Measurements from ENCODE around the gene CCDC8.

Gene CCDC8

DNA sequence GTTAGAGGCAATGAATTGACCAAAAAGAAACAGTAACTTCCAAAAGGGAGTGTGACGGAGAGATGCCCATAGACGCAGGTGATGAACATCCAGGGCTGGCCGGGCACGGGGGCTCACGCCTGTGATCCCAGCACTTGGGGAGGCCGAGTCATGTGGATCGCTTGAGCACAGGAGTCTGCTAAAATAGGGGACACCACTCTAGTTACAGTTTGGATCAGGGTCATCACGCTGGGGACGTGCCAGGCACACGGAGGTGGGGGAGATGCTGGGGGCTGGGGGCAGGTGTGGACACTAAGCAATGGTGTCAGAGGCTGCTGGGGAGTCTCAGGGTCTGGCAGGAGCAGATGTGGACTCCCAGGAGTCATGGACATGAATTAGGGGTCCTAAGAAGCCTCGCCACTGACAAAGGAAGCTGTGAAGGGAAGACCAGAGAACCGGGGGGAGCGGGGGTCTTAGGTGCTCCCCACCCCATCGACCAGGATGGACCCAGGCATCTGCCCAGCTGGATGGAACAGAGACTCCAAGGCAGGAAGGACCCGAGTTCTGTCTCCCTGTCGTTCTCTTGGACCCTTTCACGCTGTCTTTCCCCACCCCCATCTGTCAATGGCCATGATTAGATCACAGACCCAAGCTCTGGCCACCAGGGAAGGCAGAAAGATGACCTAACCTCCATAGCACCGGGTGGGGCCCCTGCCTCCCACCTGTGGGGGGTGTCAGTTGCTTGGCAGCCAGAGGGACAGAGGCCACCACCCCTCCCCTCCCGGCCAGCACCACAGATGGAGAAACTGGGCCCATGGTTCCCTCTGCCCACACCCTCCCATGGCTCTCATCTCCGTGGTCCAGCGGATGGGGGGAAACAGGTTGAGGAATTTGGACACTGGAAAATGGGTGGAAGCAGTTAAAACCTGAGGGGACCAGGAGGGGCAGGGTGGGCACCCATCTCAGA is 19.6 kb downstream of the CCDC8 start:
- TF ChIP-seq GATA2 (IDR thresholded peaks at IDR 0.05; ENCODE audit: low read depth, low read length), result no peak
- TF ChIP-seq GATA3 (IDR thresholded peaks at IDR 0.05; ENCODE audit: low read depth, low read length), result no peak

DNA sequence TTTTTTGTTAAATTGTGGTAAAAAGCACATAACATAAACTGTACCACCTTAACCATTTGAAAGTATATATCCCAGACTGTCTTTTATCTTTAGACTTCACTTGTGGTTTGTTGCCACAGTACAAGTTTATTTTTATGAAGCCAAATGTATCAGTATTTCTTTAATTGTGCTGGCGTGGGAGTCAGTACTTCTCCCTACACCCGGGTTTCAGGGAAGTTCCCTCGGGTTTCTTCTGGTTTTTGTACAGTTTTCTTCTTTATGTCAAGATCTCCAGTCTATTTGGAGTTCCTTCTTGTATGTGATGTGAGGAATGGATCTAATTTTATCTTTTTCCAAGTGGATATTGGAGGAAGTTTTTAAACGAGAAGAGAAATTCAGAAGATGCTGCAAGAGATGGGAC is 20.5 kb downstream of the CCDC8 start:
- no peak for TF ChIP-seq GATA2 (IDR thresholded peaks at IDR 0.05; ENCODE audit: low read depth, low read length)

DNA sequence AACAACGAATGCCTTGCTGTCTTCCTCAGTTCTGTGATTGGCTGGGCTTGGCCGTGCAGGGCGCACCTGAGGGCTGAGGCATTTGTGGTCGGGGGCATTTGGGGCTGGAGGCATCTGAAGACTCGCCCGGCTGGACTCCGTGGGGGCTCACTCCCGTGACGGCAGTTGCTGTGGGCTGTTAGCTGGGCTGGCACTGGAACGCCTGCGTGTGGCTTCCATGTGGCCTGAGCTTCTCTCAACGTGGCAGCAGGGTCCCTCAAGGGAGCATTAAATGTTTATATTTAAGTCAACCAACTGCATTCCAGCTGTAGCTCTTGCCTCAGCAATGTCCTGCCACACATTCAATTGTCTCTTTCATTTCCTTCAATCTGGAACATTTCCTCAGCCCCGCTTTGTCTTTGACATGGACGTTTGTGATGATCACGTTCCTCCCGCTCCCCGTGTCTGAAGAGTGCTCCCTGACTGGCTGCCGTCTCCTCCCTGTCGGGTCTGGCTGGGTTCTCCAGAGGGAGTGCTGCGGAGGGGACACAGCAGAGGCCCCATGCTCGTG is 21.0 kb downstream of the CCDC8 start:
- no peak for TF ChIP-seq GATA3 (IDR thresholded peaks at IDR 0.05; ENCODE audit: low read depth, low read length)

DNA sequence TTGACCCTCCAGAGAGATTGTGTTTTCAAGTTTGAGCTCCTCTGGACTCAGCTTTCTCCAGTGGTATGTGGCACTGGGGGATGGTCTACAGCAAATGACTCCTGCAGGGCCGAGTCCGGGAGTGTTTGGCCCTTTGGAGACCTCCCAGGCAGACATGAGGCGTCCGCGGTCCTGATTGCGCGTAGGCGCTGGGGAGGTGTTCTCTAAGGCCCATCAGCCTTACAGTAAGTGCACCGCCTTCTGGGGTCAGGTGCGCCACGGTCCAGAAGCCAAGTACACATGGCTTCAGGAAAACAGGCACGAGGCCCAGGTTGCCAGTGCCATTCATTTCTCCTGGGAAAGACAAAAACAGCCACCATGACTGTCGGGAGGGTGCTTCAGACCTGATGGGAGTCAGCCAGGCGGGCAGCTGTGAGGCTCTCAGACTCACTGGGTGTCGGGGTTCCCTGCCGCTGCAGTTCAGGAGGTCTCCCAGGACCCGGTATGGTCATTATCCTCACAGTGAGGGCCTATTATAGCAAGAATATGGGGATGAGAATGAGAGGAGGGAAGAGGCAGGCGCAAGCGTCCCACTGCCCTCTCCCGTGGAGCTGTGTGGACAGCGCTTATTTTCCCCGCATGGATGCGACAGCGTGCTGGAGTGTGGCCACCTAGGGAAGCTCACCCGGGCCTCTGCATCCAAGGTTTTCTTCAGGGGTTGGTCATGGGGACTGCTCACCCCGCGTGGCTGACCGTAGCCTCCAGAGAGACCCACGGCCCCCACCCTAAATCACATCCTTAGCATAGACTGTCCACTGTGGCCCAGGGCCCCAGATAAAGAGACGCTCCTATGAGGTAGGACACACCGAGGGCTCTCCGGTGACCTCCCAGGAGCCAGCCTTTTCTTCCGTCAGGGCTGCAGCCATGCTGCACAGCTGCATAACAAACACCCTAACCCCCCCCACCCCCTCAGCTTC is 21.8 kb downstream of the CCDC8 start:
- TF ChIP-seq GATA3 (IDR thresholded peaks at IDR 0.05; ENCODE audit: low read depth, low read length) (no peak), GATA2 (IDR thresholded peaks at IDR 0.05; ENCODE audit: low read depth, low read length) (no peak)

DNA sequence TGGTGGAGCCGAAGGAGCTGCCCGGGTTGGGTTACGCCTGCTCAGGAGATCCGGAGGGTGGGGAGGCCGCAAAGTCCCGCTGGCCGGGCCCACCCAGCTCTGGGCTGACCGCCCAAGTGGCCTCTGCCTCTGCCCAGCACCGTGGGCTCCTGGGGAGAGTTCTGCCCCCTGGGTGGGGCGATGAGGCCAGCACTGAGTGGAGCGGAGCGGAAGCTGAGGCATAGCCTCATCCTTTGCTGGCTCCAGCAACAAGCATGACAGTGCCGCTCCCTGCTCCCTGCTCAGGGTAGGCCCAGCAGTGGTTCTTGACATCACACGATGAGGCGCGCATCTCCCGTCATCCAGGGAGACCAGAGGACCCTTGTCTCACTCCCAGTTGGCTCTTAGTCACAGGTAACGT is 22.5 kb downstream of the CCDC8 start:
- no peak for TF ChIP-seq GATA2 (IDR thresholded peaks at IDR 0.05; ENCODE audit: low read depth, low read length)
- TF ChIP-seq GATA3 (IDR thresholded peaks at IDR 0.05; ENCODE audit: low read depth, low read length), result no peak

DNA sequence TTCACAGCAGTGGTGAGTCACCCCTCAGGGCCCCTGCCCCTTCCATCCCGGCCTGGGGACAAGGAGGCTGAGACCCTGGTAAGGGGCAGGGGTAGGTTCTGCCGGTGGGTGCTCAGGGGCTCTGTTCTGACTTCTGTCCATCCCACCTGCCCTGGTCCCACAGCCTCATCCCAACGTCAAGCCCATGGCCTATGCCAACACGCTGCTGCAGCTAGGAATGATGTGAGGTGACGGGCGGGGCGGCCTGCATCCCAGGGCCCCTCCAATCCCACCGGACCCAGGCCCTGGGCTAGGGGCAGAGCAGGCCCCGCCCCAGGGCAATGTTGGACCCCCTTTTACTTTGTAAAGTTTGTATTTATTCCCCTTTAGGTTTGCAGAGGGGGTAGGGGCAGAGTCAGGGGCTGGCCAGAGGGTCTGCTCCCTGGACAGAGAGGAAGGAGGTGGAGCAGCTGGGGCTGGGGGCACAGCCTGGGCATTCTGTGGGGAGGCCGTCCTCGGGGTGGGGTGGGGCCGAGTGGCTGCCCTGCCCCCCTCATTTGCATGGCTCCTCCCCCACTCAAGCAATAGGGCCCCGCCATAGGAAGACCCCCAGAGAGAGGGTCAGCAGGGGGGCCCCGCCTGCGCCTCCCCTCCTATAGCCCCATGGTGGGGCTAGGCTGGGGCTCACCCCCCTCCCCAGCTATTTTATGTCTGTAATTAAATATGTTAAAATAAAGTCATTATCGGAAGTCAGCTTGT is 23.1 kb downstream of the CCDC8 start:
- TF ChIP-seq GATA2 (IDR thresholded peaks at IDR 0.05; ENCODE audit: low read depth, low read length), result no peak
- no peak for TF ChIP-seq GATA3 (IDR thresholded peaks at IDR 0.05; ENCODE audit: low read depth, low read length)

DNA sequence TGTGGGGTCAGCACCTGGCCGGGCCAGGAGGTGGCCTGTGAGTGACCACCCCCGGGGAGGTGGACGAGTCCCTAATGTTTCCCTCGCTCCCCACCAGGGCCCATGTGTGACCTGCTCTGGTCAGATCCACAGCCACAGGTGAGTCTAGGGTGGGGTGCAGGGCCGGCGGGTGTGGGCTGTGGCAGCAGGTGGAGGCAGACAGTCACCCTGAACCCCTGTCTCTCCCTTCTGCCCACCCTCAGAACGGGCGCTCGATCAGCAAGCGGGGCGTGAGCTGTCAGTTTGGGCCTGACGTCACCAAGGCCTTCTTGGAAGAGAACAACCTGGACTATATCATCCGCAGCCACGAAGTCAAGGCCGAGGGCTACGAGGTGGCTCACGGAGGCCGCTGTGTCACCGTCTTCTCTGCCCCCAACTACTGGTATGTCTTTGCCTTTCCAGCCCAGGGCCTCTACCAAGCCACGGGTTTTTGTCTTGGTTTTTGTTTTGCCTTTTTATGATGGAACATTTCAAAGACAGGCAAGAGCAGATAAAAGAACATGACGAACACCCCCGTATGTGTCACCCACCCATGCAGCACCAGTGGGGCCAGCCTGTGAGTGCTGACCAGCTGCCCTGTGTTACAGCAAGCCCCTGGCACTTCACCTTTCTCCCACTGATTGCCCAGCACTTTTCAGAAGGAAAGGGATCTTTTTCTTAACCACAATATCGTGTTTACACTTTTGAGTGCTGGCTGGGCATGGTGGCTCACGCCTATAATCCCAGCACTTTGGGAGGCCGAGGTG is 24.9 kb downstream of the CCDC8 start:
- TF ChIP-seq GATA3 (IDR thresholded peaks at IDR 0.05; ENCODE audit: low read depth, low read length), result no peak
- no peak for TF ChIP-seq GATA2 (IDR thresholded peaks at IDR 0.05; ENCODE audit: low read depth, low read length)

DNA sequence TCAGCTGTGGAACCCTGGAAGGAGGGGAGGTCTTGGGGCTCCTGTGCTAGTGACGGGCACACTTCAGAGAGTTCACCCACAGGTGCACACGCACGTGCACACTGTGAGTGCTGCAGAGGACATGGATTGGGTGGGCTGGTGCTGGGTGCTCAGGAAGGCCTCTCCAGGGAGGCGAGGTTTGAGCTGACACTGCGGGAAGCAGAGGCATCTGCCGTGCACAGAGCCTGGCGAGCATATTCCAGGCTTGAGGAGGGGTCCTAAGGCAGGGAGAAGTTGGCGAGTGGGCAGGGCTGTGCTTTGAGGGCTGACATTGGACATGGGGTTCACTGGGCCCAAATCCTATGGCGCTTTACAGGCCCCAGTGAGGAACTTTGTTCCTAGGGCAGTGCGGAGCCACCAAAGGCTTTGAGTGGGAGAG is 25.6 kb downstream of the CCDC8 start:
- TF ChIP-seq GATA3 (IDR thresholded peaks at IDR 0.05; ENCODE audit: low read depth, low read length) (no peak), GATA2 (IDR thresholded peaks at IDR 0.05; ENCODE audit: low read depth, low read length) (no peak)

DNA sequence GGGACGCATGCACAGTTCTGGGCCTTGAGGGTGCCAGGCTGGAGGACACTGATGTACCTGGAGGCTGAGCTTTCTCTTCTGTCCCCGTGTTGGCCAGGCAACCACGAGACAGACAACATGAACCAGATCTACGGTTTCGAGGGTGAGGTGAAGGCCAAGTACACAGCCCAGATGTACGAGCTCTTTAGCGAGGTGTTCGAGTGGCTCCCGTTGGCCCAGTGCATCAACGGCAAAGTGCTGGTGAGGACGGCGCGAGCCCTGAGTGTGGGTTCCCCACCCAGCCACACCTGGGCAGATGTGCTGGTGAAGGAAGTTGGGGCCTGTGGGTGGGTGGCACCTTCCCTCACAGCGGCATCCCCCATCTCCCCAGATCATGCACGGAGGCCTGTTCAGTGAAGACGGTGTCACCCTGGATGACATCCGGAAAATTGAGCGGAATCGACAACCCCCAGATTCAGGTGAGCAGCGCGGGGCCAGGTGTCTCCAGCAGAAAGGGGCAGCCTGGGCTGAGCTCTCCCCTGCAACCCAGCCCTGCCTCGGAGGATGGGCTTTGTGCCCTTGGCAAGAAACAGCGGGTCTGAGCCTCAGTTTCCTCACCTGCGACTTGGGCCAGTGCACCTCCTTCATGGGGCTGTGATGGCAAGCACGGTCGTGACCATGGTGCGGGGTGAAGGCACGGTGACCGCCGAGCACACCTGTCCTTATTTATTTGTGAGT is 26.2 kb downstream of the CCDC8 start:
- no peak for TF ChIP-seq GATA2 (IDR thresholded peaks at IDR 0.05; ENCODE audit: low read depth, low read length)
- TF ChIP-seq GATA3 (IDR thresholded peaks at IDR 0.05; ENCODE audit: low read depth, low read length), result no peak

DNA sequence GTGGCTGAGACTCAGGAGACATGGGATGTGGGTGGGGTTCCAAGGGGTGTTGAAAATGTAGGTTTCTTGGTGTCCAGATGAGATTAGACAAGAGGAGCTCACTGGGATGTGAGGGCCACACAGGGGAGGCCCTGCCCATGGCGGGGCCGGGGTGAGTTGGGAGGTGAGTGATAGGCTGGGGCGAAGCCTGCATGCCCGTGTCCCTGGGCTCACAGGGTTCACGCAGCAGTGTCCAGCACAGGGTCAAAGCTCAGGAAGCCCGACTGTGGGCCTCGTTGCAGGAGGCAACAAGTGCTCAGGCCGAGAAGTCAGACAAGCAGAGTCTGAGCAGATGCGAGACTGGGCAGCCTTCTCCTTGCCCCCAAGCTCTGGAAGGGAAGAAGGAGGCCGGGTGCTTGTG is 27.2 kb downstream of the CCDC8 start:
- TF ChIP-seq GATA3 (IDR thresholded peaks at IDR 0.05; ENCODE audit: low read depth, low read length) (no peak), GATA2 (IDR thresholded peaks at IDR 0.05; ENCODE audit: low read depth, low read length) (no peak)

DNA sequence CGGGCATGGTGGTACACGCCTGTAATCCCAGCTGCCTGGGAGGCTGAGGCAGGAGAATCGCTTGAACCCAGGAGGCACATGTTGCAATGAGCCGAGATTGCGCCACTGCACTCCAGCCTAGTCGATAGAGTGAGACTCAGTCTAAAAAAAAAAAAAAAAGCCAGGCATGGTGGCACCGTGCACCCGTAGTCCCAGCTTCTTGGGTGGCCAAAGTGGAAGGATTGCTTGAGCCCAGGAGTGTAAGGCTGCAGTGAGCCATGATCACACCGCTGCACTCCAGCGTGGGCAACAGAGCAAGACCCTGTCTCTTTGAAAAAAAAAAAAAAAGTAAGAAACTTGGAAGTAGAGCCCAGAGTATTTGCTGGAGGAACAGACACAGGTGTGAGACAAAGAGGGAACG is 27.7 kb downstream of the CCDC8 start:
- TF ChIP-seq GATA3 (IDR thresholded peaks at IDR 0.05; ENCODE audit: low read depth, low read length) (no peak), GATA2 (IDR thresholded peaks at IDR 0.05; ENCODE audit: low read depth, low read length) (no peak)

DNA sequence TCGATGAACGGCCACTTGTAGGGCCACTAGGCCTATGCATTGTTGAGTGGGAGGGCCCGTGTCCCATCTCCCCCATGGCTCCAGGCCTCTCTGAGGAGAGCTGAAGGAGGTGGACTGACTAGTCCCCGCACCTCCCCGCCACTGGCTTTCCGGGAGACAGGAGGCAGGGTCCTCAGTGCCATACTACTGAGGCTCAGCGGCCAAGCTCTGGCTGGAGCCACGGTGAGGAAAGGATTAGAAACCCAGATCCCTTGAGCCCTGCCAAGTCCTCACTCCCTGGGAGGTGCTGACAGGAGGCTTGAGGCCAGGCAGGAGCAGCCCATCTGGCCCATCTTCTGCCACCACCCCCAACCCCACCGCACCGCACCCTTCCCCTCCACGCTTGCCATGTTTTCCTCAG is 29.0 kb downstream of the CCDC8 start:
- TF ChIP-seq GATA3 (IDR thresholded peaks at IDR 0.05; ENCODE audit: low read depth, low read length) (no peak), GATA2 (IDR thresholded peaks at IDR 0.05; ENCODE audit: low read depth, low read length) (no peak)

Measured in SH-SY5Y (cell line).